CD4-positive, alpha-beta T cell (primary cell): ENCODE measurements around the gene IGDCC3. TPM values are rescaled to one million over a fixed set of nuclear protein-coding genes. Genes with fewer than 3 reads are reported as not detected.

Experiments used
- ATAC-seq: fragments of 200-7000 bp; cut with Tn5 transposase; one replicate; pipeline ENCODE4 v1.10.0; 2022; ENCODE audit warnings: mild to moderate bottlenecking; ENCODE audit not compliant: poor library complexity
- CTCF ChIA-PET: fragments of 350-600 bp; sonication (Branson Sonifier 250); formaldehyde crosslinking; loops from one replicate; lab custom pipeline; 2021; ENCODE audit warnings: antibody characterized with exemption, inconsistent platforms; lab: Charles Lee
- POLR2A ChIA-PET: fragments of 350-600 bp; sonication (Branson Sonifier 250); formaldehyde crosslinking; loops from one replicate; lab custom pipeline; 2021; ENCODE audit warnings: antibody characterized with exemption, inconsistent platforms; lab: Charles Lee
- DNase-seq, 14 experiments: peaks; one replicate each; pipeline ENCODE4 v3.0.0-alpha.2; 2013 to 2020; ENCODE audit warnings: mixed read lengths in 2 of 14
- H3K27ac ChIP-seq, 2 donors: one replicate each; pipeline versions ENCODE4 v1.5.1 to v1.7.0; 2013; ENCODE audit warnings: low read length in 2 of 2, low read depth in 1 of 2, mild to moderate bottlenecking in 1 of 2
- H3K27me3 ChIP-seq, 2 experiments: 1 replicate in 1 of 2; 2 replicates in 1 of 2; pipeline versions ENCODE4 v1.6.1 to v1.7.0; 2013; ENCODE audit warnings: low read length in 2 of 2, control low read depth in 1 of 2, mild to moderate bottlenecking in 1 of 2, moderate library complexity in 1 of 2; ENCODE audit not compliant: insufficient read depth in 2 of 2, control insufficient read depth in 1 of 2
- H3K36me3 ChIP-seq: one replicate; pipeline ENCODE4 v1.6.1; 2013; ENCODE audit warnings: low read length, control low read depth; ENCODE audit not compliant: insufficient read depth
- H3K4me1 ChIP-seq: one replicate; pipeline ENCODE4 v1.6.1; 2013; ENCODE audit warnings: low read length, control low read depth; ENCODE audit not compliant: insufficient read depth
- H3K4me3 ChIP-seq: one replicate; pipeline ENCODE4 v1.5.1; 2013; ENCODE audit warnings: mild to moderate bottlenecking, low read length, moderate library complexity
- H3K9me3 ChIP-seq, 2 experiments: 1 replicate in 1 of 2; 2 replicates in 1 of 2; pipeline versions ENCODE4 v1.6.1 to v1.7.0; 2013; ENCODE audit warnings: low read length in 2 of 2, mild to moderate bottlenecking in 2 of 2, control low read depth in 1 of 2, moderate library complexity in 1 of 2; ENCODE audit not compliant: control insufficient read depth in 1 of 2, insufficient read depth in 1 of 2
- H3K27ac Mint-ChIP-seq: one replicate; pipeline ENCODE4 v1.8.0; 2020; ENCODE audit warnings: mixed read lengths
- H3K27me3 Mint-ChIP-seq: one replicate; pipeline ENCODE4 v1.8.0; 2021; ENCODE audit warnings: mixed read lengths
- H3K36me3 Mint-ChIP-seq: one replicate; pipeline ENCODE4 v1.8.0; 2021; ENCODE audit warnings: low read depth, mixed read lengths
- H3K4me1 Mint-ChIP-seq: one replicate; pipeline ENCODE4 v1.8.0; 2021; ENCODE audit warnings: low read depth, mixed read lengths
- H3K4me3 Mint-ChIP-seq: one replicate; pipeline ENCODE4 v1.8.0; 2020; ENCODE audit warnings: mild to moderate bottlenecking, mixed read lengths
- H3K9me3 Mint-ChIP-seq: one replicate; pipeline ENCODE4 v1.8.0; 2020; ENCODE audit warnings: mixed read lengths
- CTCF ChIP-seq: fragments of 200-600 bp; IDR thresholded peaks from one replicate; pipeline ENCODE4 v1.8.0; 2022; ENCODE audit warnings: antibody characterized with exemption, mild to moderate bottlenecking
- intact Hi-C, 2 experiments: fragments of 100-400 bp; cut with DNase I in 1 of 2; cut with micrococcal nuclease in 1 of 2; formaldehyde crosslinking; loops; one replicate each; pipeline versions ENCODE4 v1.15.1 to v1.9.0; 2023 to 2025; cut with DNase I, micrococcal nuclease
- total RNA-seq, 174 experiments: library from RNA in 2 of 174; stranded (reverse) in 2 of 174; gene quantifications; one replicate each; pipeline ENCODE4 v1.2.3 and lab custom pipeline; 2021 to 2026

The IGDCC3 gene
- total RNA-seq, 2 experiments from 2014 or later, result not detected

- H3K4me3 Mint-ChIP-seq, result no peak overlapping the region
- CTCF ChIA-PET, result no interaction called here
Measured at GRCh38 chr15:65339920-65340319, 37.9 kb downstream of the IGDCC3 start.

DNA sequence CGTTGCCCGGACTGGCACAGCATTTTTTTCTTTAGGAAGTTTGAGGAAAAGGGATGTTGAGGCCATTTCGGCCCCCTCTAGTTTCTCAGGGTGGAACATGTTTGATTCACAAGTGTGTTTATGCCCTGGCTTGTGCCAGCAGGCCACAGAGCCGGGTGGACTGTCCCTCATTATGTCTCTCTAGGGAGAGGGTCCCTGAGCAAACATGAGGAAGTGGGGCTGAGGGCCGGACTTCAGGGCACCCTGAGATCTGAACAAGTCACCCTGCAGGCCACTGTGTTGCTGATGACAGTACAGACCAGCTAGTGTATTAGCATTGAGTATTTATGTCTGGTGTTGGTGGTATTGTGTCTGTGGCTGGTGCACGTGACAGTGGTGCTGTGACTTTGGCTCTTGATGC is 38.4 kb downstream of the IGDCC3 start:
- Histone ChIP-seq H3K27ac (no peak overlapping the region), H3K9me3 (peaks cover 0 to 4% of the 10 kb centered on the region in 2 experiments), H3K36me3 (no peaks in the 10 kb centered on the region), H3K4me1 (no peaks in the 10 kb centered on the region), H3K27me3 (peaks cover 3 to 5% of the 10 kb centered on the region in 2 experiments), H3K4me3 (no peak overlapping the region)
- no peaks in the 10 kb centered on the region for H3K36me3 Mint-ChIP-seq
- no peak overlapping the region for H3K27ac Mint-ChIP-seq
- ChIA-PET CTCF (no interaction called here), POLR2A (no interaction called here)
- ATAC-seq, result no peak
- H3K9me3 Mint-ChIP-seq, result no peaks in the 10 kb centered on the region
- peaks cover 5% of the 10 kb centered on the region for H3K27me3 Mint-ChIP-seq
- H3K4me1 Mint-ChIP-seq, result no peaks in the 10 kb centered on the region
- no peak for DNase-seq
- intact Hi-C loops, result no loop called here
- no peak for TF ChIP-seq CTCF
- no peak overlapping the region for H3K4me3 Mint-ChIP-seq

More at GRCh38 chr15:65339920-65340319, 37.9 kb downstream of the IGDCC3 start:
- TF ChIP-seq CTCF, result no peak
- H3K4me1 ChIP-seq, result no peaks in the 10 kb centered on the region
- Mint-ChIP-seq H3K9me3 (no peaks in the 10 kb centered on the region), H3K36me3 (no peaks in the 10 kb centered on the region), H3K27me3 (peaks cover 5% of the 10 kb centered on the region), H3K27ac (no peak overlapping the region), H3K4me1 (no peaks in the 10 kb centered on the region)
- DNase-seq (no peak), ATAC-seq (no peak)
- H3K36me3 ChIP-seq, result no peaks in the 10 kb centered on the region
- H3K27me3 ChIP-seq, result peaks cover 3 to 5% of the 10 kb centered on the region in 2 experiments
- H3K9me3 ChIP-seq, result peaks cover 0 to 4% of the 10 kb centered on the region in 2 experiments
- no peak overlapping the region for H3K27ac ChIP-seq
- no peak overlapping the region for H3K4me3 ChIP-seq
- POLR2A ChIA-PET, result no interaction called here
- intact Hi-C loops, result no loop called here

DNA sequence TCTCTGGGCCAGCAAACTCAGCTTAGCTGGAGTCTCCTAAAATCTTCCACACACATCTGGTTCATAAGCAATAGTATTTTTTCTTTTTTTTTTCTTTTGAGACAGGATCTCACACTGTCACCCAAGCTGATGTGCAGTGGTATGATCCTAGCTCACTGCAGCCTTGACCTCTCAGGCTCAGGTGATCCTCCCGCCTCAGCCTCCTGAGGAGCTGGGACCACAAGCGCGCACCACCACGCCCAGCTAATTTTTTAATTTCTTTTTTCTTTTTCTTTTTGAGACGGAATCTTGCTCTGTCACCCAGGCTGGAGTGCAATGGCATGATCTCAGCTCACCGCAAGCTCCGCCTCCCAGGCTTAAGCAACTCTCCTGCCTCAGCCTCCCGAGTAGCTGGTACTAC is 39.0 kb downstream of the IGDCC3 start:
- no peak for TF ChIP-seq CTCF
- Mint-ChIP-seq H3K4me1 (no peaks in the 10 kb centered on the region), H3K9me3 (no peaks in the 10 kb centered on the region), H3K27ac (no peak overlapping the region), H3K27me3 (peaks cover 5% of the 10 kb centered on the region), H3K36me3 (no peaks in the 10 kb centered on the region), H3K4me3 (no peak overlapping the region)
- Histone ChIP-seq H3K9me3 (peaks cover 0 to 4% of the 10 kb centered on the region in 2 experiments), H3K27me3 (peaks cover 3 to 5% of the 10 kb centered on the region in 2 experiments), H3K4me1 (no peaks in the 10 kb centered on the region), H3K27ac (no peak overlapping the region), H3K4me3 (no peak overlapping the region), H3K36me3 (no peaks in the 10 kb centered on the region)
- no peak for ATAC-seq
- ChIA-PET CTCF (interaction anchor here (0.6 to 1.4 kb wide), 2 partner anchors 20 to 59 kb away, joined by 3 read pairs; no protein-coding TSS in a partner anchor), POLR2A (no interaction called here)
- no peak for DNase-seq
- intact Hi-C loops, result no loop called here
